HS-27A (cell line): Measurements from ENCODE around the gene PPP4R1.
"Not testable (repeated sequence)": the region's sequence is repeated elsewhere in the genome, so short reads cannot be mapped to it uniquely, and the experiment has no call there.

ENCODE experiments used
- DNase-seq: peaks from one replicate; pipeline ENCODE4 v3.0.0-alpha.2; 2012; ENCODE audit warnings: low read depth, missing footprints

PPP4R1 gene

DNA sequence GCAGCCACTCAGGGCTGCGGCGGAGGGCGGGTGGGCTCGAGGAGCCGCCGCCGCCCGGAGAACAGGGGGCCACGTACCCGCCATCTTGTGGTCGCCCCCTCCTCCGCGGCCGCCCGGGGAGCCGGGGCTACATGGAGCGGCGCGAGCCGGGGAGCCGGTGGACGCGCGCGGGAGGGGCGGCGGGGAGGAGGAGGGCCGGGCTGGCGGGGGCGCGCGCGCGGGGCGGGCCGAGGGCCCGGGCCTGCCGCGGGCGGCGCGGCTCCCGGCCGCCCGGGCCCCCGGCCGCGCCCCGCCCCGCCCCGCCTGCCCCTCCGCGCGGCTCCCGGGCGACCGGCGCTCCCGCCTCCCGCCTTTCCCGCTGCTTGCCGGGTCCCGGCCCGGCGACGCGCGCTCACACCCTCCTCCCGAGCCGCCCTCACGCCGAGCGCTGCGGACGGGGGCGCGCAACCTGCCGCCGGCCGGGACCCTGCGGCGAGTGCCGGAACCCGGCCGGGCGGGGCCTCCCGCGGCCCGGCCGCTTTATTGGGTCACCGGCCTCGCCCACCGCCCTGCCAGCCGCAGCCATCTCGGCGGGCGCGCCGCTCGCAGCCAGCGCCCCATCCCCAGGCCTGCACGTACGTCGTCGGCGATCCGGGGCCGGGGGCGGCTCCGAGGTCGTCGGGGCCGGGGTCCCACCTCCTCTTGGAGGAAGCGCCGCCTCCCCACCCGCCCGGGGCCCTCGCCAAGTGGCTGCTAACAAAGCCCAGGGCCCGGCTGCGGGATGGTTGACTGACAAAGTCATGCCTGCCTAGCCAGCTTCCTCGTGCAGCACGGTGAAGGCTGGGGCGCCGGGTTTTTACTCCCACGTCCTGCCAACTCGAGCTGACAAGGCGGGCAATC is at the start of gene PPP4R1:
PPP4R1 (minus strand) TSS at position 159 of the 879 bp plus-strand sequence; CDS start at position 84, 75 bp downstream.
- DNase-seq: no peak

GRCh38 chr18:9663377-9663776 is 49.0 kb upstream of the PPP4R1 start:
- no peak for DNase-seq

DNA sequence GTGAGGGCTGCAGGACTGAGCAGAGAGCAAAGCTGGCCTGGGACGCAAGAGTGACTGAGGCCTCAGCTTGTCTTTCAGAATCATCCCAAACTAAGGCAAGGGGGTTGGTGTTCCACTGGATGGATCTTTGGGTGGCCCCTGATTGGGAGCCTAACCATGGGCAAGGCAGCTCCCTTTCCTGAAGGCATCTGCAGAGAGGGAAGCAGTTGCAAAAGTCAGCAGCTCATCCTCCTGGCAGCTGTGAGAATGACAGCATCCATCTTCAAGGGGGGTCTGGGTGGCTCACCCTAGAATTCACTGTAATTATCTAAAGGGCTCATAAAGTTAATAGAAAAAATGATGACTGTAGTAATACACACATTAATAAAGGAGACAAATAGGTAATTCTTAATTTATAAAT is 47.2 kb upstream of the PPP4R1 start:
- no peak for DNase-seq

GRCh38 chr18:9659499-9660375 is 45.4 kb upstream of the PPP4R1 start:
- no peak for DNase-seq

DNA sequence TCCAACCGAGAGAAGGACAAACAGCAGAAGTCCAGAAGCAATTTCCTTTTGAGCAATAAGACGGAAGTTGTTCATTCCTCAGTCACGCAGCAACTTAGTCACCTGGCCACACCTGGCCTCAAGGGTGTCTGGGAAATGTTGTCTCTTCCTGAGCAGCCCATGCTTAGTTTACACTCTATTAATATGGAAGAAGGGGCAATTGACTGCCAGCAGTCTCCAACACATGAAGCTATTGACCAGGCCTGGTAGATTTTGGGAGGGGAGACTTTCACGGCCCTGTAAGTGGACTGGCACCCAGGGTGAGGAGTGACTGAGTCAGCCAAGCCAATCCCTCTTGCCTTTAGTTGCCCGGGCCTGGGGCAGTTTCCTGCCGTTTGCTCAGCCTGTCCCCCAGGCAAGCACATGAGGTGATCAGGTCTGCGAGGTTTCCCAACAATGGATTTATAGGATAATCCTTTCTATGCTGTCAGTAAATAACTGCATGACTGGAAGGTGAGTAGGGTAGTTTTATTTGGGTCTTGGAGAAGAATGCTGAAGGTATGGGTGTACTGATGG is 43.8 kb upstream of the PPP4R1 start:
- DNase-seq: no peak

GRCh38 chr18:9655232-9655767 is 40.9 kb upstream of the PPP4R1 start:
- no peak for DNase-seq

GRCh38 chr18:9653390-9653789 is 39.0 kb upstream of the PPP4R1 start:
- no peak for DNase-seq

GRCh38 chr18:9649164-9649540 is 34.8 kb upstream of the PPP4R1 start:
- no peak for DNase-seq

GRCh38 chr18:9648431-9649163 is 34.2 kb upstream of the PPP4R1 start:
- no peak for DNase-seq

- DNase-seq: no peak
Measured at GRCh38 chr18:9647496-9648323, 33.4 kb upstream of the PPP4R1 start.

- DNase-seq: peak; percentile 97
Measured at GRCh38 chr18:9643549-9643948, 29.2 kb upstream of the PPP4R1 start.

DNA sequence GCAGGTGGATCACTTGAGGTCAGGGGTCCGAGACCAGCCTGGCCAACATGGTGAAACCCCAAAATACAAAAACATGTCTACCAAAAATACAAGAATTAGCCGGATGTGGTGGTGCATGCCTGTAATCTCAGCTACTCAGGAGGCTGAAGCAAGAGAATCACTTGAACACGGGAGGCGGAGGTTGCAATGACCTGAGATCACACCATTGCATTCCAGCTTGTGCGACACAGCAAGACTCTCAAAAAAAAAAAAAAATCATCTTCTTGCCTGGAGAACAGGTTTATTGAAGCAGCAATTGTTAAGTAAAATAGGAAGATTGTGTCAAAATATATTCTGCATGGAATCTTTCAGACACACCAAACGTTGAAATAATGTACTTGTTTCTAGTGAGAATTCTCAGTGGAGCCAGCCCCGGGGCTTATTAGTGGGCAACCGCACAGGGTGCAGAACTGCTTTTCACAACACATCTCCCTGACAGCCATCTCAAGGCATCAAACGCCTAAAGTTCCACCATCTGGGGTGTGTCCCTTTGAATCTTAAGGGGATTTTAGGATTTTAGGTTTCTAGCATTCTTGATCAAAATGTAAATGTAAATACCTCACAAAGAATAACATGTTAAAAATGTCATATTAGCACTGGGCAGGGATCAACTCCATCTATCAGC is 28.6 kb upstream of the PPP4R1 start:
- DNase-seq: no peak

DNA sequence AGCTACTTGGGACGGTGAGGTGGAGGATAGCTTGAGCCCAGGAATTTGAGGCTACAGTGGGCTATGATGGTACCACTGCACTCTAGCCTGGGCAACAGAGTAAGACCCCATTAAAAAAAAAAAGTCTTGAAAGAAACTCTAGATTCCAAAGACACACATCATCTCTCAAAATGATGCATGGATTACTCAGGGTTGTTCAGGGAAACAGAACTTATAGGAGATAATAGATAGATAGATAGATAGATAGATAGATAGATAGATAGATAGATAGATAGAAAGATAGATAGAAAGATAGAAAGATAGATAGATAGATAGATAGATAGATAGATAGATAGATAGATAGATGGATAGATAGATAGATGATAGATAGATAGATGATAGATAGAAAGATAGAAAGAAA is 26.7 kb upstream of the PPP4R1 start:
- not testable (repeated sequence) for DNase-seq

GRCh38 chr18:9638886-9639285 is 24.5 kb upstream of the PPP4R1 start:
- DNase-seq: no peak

GRCh38 chr18:9637036-9637767 is 22.8 kb upstream of the PPP4R1 start:
- DNase-seq: no peak

DNA sequence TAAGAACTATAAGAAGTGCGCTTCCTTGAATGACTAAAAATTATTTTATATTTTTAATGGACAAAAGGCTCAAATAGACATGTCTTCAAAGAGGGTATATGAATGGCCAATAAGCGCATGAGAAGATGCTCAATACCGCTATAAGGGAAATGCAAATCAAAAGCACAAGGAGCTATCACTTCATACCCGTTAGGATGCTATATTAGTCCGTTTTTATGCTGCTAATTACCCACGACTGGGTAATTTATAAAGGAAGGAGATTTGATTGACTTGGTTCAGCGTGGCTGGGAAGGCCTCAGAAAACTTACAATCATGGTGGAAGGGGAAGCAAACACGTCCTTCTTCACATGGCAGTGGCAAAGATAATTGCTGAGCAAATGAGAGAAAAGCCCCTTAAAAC is 20.5 kb upstream of the PPP4R1 start:
- no peak for DNase-seq

- no peak for DNase-seq
Measured at GRCh38 chr18:9631814-9632496, 17.6 kb upstream of the PPP4R1 start.

DNA sequence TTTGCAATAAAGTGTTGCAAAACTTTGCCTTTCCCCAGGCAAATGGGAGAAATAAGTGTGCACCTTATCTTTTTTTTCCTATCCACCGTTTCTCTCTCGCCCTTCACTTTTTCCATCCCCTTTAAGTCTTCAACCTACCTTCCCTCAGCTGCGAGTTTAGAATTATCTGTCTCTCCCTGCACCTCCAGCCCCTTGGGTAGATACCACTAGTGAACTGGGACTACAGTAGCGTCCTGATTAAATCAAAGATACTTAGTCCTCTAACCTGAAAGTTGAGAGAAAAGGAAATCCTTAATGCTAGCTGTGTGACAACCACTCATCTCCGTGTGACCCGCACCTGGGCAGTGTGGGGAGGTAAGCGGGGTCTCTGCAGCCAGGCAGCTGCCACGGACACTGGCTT is 16.1 kb upstream of the PPP4R1 start:
- no peak for DNase-seq

GRCh38 chr18:9629709-9630108 is 15.3 kb upstream of the PPP4R1 start:
- DNase-seq: no peak
